ENCODE measurements around the gene GALNT10. TPM values are rescaled to one million over a fixed set of nuclear protein-coding genes. Genes with fewer than 3 reads are reported as not detected.

The GALNT10 gene
- total RNA-seq, 1 experiment from 2014 or later: 22.9 TPM

GRCh38 chr5:154220625-154221024, 30.1 kb downstream of the GALNT10 start:
- peaks cover 2% of the 10 kb centered on the region for H3K9me3 Mint-ChIP-seq
- no peaks in the 10 kb centered on the region for H3K27me3 Mint-ChIP-seq (ENCODE audit: low read depth)
- DNase-seq (ENCODE audit: low spot score) (no peak), ATAC-seq (no peak)
- no peak overlapping the region for H3K4me3 Mint-ChIP-seq
- ChIA-PET POLR2A (no interaction called here), CTCF (interaction anchor here (1.2 kb wide), 1 partner anchor 148 kb away, joined by 5 read pairs; no protein-coding TSS in a partner anchor)
- peaks cover 67% of the 10 kb centered on the region for H3K4me1 Mint-ChIP-seq
- TF ChIP-seq TP53 (CRISPR knock-in tag; IDR thresholded peaks at IDR 0.05) (no peak), PRDM15 (CRISPR knock-in tag; IDR thresholded peaks at IDR 0.05) (no peak)
- H3K27ac Mint-ChIP-seq: no peak overlapping the region
- peaks cover 2% of the 10 kb centered on the region for H3K36me3 Mint-ChIP-seq

- peaks cover 67% of the 10 kb centered on the region for H3K4me1 Mint-ChIP-seq
- CTCF ChIA-PET: interaction anchor here (1.2 kb wide), 1 partner anchor 149 kb away, joined by 5 read pairs; no protein-coding TSS in a partner anchor
- TF ChIP-seq FOXP1 (CRISPR knock-in tag; IDR thresholded peaks at IDR 0.05; ENCODE audit: borderline replicate concordance) (no peak), NFATC4 (CRISPR knock-in tag; IDR thresholded peaks at IDR 0.05) (no peak), NR3C1 (CRISPR knock-in tag; conservative IDR thresholded peaks at IDR 0.05; ENCODE audit: low read depth) (no peak), USF2 (CRISPR knock-in tag; IDR thresholded peaks at IDR 0.05) (no peak), CBFB (CRISPR knock-in tag; IDR thresholded peaks at IDR 0.05; ENCODE audit: low read depth) (no peak), AFF4 (CRISPR knock-in tag; IDR thresholded peaks at IDR 0.05; ENCODE audit: borderline replicate concordance) (no peak), ZNF281 (CRISPR knock-in tag; IDR thresholded peaks at IDR 0.05) (no peak), ZNF263 (CRISPR knock-in tag; IDR thresholded peaks at IDR 0.05; ENCODE audit: low read depth) (no peak), TEAD1 (CRISPR knock-in tag; IDR thresholded peaks at IDR 0.05) (no peak), MLX (CRISPR knock-in tag; IDR thresholded peaks at IDR 0.05) (no peak), ZNF138 (CRISPR knock-in tag; conservative IDR thresholded peaks at IDR 0.05) (no peak), IRF2 (CRISPR knock-in tag; IDR thresholded peaks at IDR 0.05; ENCODE audit: borderline replicate concordance, low read depth) (no peak), ZNF121 (CRISPR knock-in tag; IDR thresholded peaks at IDR 0.05) (no peak), ZNF219 (CRISPR knock-in tag; IDR thresholded peaks at IDR 0.05; ENCODE audit: borderline replicate concordance) (no peak), ERG (CRISPR knock-in tag; IDR thresholded peaks at IDR 0.05) (no peak), ZNF416 (CRISPR knock-in tag; IDR thresholded peaks at IDR 0.05) (no peak), ZBTB43 (CRISPR knock-in tag; IDR thresholded peaks at IDR 0.05) (no peak), MAX (CRISPR knock-in tag; IDR thresholded peaks at IDR 0.05) (no peak)
Measured at GRCh38 chr5:154221371-154221896, 30.9 kb downstream of the GALNT10 start.

More at GRCh38 chr5:154221371-154221896, 30.9 kb downstream of the GALNT10 start:
- POLR2A ChIA-PET: no interaction called here
- peaks cover 4% of the 10 kb centered on the region for H3K36me3 Mint-ChIP-seq
- ATAC-seq: 0 out of 2 replicates have a peak, but pooled peaks have one; percentile 22
- H3K27ac Mint-ChIP-seq: no peak overlapping the region
- no peaks in the 10 kb centered on the region for H3K27me3 Mint-ChIP-seq (ENCODE audit: low read depth)
- H3K9me3 Mint-ChIP-seq: peaks cover 6% of the 10 kb centered on the region
- H3K4me3 Mint-ChIP-seq: no peak overlapping the region
- no peak for DNase-seq (ENCODE audit: low spot score)

Data from WTC11 (cell line).